ENCODE results near the gene SERPINC1.

SERPINC1 gene

GRCh38 chr1:173878251-173878650, 38.9 kb downstream of the SERPINC1 start:
- no peak for TF ChIP-seq CTCF (IDR thresholded peaks at IDR 0.05; ENCODE audit: insufficient read depth, low read depth, low read length, missing control alignments)
- H3K4me3 ChIP-seq (ENCODE audit: low read length), result no peak overlapping the region
- DNase-seq (ENCODE audit: low read depth), result no peak

DNA sequence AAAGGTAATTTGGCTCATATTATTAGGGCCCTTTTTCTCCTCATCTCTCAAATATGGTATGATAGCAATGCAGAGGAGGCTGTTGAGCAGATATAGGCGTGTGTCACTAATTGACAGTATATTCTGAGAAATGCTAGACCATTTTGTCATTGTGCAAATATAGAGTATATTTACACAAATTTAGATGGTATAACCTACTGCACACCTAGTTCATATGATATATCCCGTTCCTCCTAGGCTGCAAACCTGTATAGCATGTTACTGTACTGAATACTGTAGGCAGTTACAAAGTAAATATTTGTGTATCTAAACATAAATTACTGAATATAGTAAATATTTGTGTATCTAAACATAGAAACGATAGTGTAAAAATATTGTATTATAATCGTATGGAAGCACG, 40.4 kb downstream of the SERPINC1 start:
- no peak for TF ChIP-seq CTCF (IDR thresholded peaks at IDR 0.05; ENCODE audit: insufficient read depth, low read depth, low read length, missing control alignments)
- DNase-seq (ENCODE audit: low read depth), result no peak
- H3K4me3 ChIP-seq (ENCODE audit: low read length), result no peak overlapping the region

GRCh38 chr1:173871500-173871899, 45.6 kb downstream of the SERPINC1 start:
- DNase-seq (ENCODE audit: low read depth), result no peak
- H3K4me3 ChIP-seq (ENCODE audit: low read length), result no peak overlapping the region
- no peak for TF ChIP-seq CTCF (IDR thresholded peaks at IDR 0.05; ENCODE audit: insufficient read depth, low read depth, low read length, missing control alignments)

GRCh38 chr1:173871091-173871490, 46.0 kb downstream of the SERPINC1 start:
- no peak overlapping the region for H3K4me3 ChIP-seq (ENCODE audit: low read length)
- DNase-seq (ENCODE audit: low read depth), result no peak
- TF ChIP-seq CTCF (IDR thresholded peaks at IDR 0.05; ENCODE audit: insufficient read depth, low read depth, low read length, missing control alignments), result no peak

DNA sequence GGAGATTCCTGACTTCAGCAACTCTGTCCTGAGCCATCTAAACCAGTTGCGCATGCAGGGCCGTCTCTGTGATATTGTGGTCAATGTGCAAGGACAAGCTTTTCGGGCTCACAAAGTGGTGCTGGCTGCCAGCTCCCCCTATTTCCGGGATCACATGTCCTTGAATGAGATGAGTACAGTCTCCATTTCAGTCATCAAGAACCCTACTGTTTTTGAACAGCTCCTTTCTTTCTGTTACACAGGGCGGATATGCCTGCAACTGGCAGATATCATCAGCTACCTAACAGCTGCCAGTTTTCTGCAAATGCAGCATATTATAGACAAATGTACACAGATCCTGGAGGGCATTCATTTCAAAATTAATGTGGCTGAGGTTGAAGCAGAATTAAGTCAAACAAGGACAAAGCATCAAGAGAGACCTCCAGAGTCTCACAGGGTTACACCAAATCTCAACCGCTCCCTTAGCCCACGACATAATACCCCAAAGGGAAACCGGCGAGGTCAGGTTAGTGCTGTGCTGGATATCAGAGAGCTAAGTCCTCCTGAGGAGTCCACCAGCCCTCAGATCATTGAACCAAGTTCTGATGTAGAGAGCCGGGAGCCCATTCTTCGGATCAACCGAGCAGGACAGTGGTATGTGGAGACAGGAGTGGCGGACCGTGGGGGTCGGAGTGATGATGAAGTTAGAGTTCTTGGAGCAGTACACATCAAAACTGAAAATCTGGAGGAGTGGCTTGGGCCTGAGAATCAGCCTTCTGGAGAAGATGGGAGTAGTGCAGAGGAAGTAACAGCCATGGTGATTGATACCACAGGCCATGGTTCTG, 46.7 kb downstream of the SERPINC1 start:
- H3K4me3 ChIP-seq (ENCODE audit: low read length), result no peak overlapping the region
- no peak for DNase-seq (ENCODE audit: low read depth)
- TF ChIP-seq CTCF (IDR thresholded peaks at IDR 0.05; ENCODE audit: insufficient read depth, low read depth, low read length, missing control alignments), result no peak

GRCh38 chr1:173869021-173869359, 48.1 kb downstream of the SERPINC1 start:
- DNase-seq (ENCODE audit: low read depth), result no peak
- peak overlapping the region; percentile 99 for H3K4me3 ChIP-seq (ENCODE audit: low read length)
- no peak for TF ChIP-seq CTCF (IDR thresholded peaks at IDR 0.05; ENCODE audit: insufficient read depth, low read depth, low read length, missing control alignments)

Data from epithelial cell of esophagus (primary cell).